ENCODE measurements around the gene MAP4. TPM values are rescaled to one million over a fixed set of nuclear protein-coding genes. Genes with fewer than 3 reads are reported as not detected.

Gene MAP4
- total and polyA plus RNA-seq, 4 donors: 16.6 to 41.4 (median 30.8) TPM

- Histone ChIP-seq H3K4me1 (ENCODE audit: control insufficient read depth in 4 of 4, insufficient read depth in 4 of 4, low read length in 3 of 4) (no peaks in the 10 kb centered on the region), H3K27ac (ENCODE audit: low read depth in 1 of 2, low read length in 2 of 2) (no peak overlapping the region), H3K4me3 (ENCODE audit: low read depth in 1 of 3, low read length in 3 of 3) (no peak overlapping the region), H3K36me3 (ENCODE audit: control insufficient read depth in 4 of 4, insufficient read depth in 3 of 4, low read depth in 1 of 4, low read length in 3 of 4) (peaks cover 10 to 34% (median 26%) of the 10 kb centered on the region in 4 donors), H3K9ac (ENCODE audit: low read depth in 1 of 2, low read length in 2 of 2) (no peak overlapping the region), H3K27me3 (ENCODE audit: control insufficient read depth in 4 of 4, insufficient read depth in 4 of 4, low read length in 3 of 4) (no peaks in the 10 kb centered on the region), H3K9me3 (ENCODE audit: control insufficient read depth in 4 of 4, low read length in 3 of 4) (no peaks in the 10 kb centered on the region)
- 72% methylated on average over 1 of the region's 1 CpG for WGBS
- DNase-seq (ENCODE audit: low spot score): no peak
- no peak for TF ChIP-seq EGR1 (IDR thresholded peaks at IDR 0.05; ENCODE audit: low read depth in 2 of 2)
- no peak for TF ChIP-seq ATF3 (IDR thresholded peaks at IDR 0.05)
- TF ChIP-seq REST (IDR thresholded peaks at IDR 0.05): no peak
- TF ChIP-seq FOXA2 (IDR thresholded peaks at IDR 0.05): no peak
- TF ChIP-seq RAD21 (IDR thresholded peaks at IDR 0.05): no peak
- no peak for TF ChIP-seq HNF4G (IDR thresholded peaks at IDR 0.05)
- TF ChIP-seq YY1 (IDR thresholded peaks at IDR 0.05): no peak
- TF ChIP-seq MAX (IDR thresholded peaks at IDR 0.05): no peak
- TF ChIP-seq GABPA (IDR thresholded peaks at IDR 0.05 in 1 of 2, conservative IDR thresholded peaks at IDR 0.05 in 1 of 2): no peak
- TF ChIP-seq SP1 (IDR thresholded peaks at IDR 0.05): no peak
- TF ChIP-seq TAF1 (conservative IDR thresholded peaks at IDR 0.05): no peak
- no peak for TF ChIP-seq FOXA1 (IDR thresholded peaks at IDR 0.05)
- no peak for TF ChIP-seq ZBTB33 (IDR thresholded peaks at IDR 0.05)
These were observed 141.3 kb downstream of the MAP4 start for GRCh38 chr3:47874913-47875312.

GRCh38 chr3:47874438-47874837 lies 141.8 kb downstream of the MAP4 start:
- WGBS: 100% methylated on average over 2 of the region's 2 CpGs
- no peaks in the 10 kb centered on the region for H3K27me3 ChIP-seq (ENCODE audit: control insufficient read depth in 4 of 4, insufficient read depth in 4 of 4, low read length in 3 of 4)
- H3K4me1 ChIP-seq (ENCODE audit: control insufficient read depth in 4 of 4, insufficient read depth in 4 of 4, low read length in 3 of 4): no peaks in the 10 kb centered on the region
- peaks cover 13 to 38% (median 30%) of the 10 kb centered on the region in 4 donors for H3K36me3 ChIP-seq (ENCODE audit: control insufficient read depth in 4 of 4, insufficient read depth in 3 of 4, low read depth in 1 of 4, low read length in 3 of 4)
- no peak overlapping the region for H3K4me3 ChIP-seq (ENCODE audit: low read depth in 1 of 3, low read length in 3 of 3)
- no peaks in the 10 kb centered on the region for H3K9me3 ChIP-seq (ENCODE audit: control insufficient read depth in 4 of 4, low read length in 3 of 4)
- no peak overlapping the region for H3K9ac ChIP-seq (ENCODE audit: low read depth in 1 of 2, low read length in 2 of 2)
- H3K27ac ChIP-seq (ENCODE audit: low read depth in 1 of 2, low read length in 2 of 2): no peak overlapping the region
- DNase-seq (ENCODE audit: low spot score): no peak
- TF ChIP-seq EGR1 (IDR thresholded peaks at IDR 0.05; ENCODE audit: low read depth in 2 of 2) (no peak), RAD21 (IDR thresholded peaks at IDR 0.05) (no peak), JUND (IDR thresholded peaks at IDR 0.05) (no peak), YY1 (IDR thresholded peaks at IDR 0.05) (no peak), ZBTB33 (IDR thresholded peaks at IDR 0.05) (no peak), HNF4A (conservative IDR thresholded peaks at IDR 0.05) (no peak), HNF4G (IDR thresholded peaks at IDR 0.05) (no peak), FOXA1 (IDR thresholded peaks at IDR 0.05) (no peak), SP1 (IDR thresholded peaks at IDR 0.05) (no peak), ATF3 (IDR thresholded peaks at IDR 0.05) (no peak), TAF1 (conservative IDR thresholded peaks at IDR 0.05) (no peak), NR2F2 (IDR thresholded peaks at IDR 0.05) (no peak), GABPA (IDR thresholded peaks at IDR 0.05 in 1 of 2, conservative IDR thresholded peaks at IDR 0.05 in 1 of 2) (no peak), RXRA (IDR thresholded peaks at IDR 0.05) (no peak), FOXA2 (IDR thresholded peaks at IDR 0.05) (no peak), REST (IDR thresholded peaks at IDR 0.05) (no peak), MAX (IDR thresholded peaks at IDR 0.05) (no peak)

All from liver (tissue), 9 donors.